ENCODE results near the gene AIG1.

Gene AIG1

GRCh38 chr6:143376375-143376774 is 315.7 kb downstream of the AIG1 start:
- Mint-ChIP-seq H3K27me3 (peaks cover 14% of the 10 kb centered on the region), H3K4me3 (no peak overlapping the region), H3K9me3 (peaks cover 3% of the 10 kb centered on the region), H3K36me3 (no peaks in the 10 kb centered on the region), H3K4me1 (no peaks in the 10 kb centered on the region), H3K27ac (no peak overlapping the region)
- DNase-seq = no peak
- CTCF ChIA-PET = interaction anchor here (0.6 kb wide), 1 partner anchor 526 kb away, joined by 3 read pairs; no protein-coding TSS in a partner anchor

- H3K36me3 Mint-ChIP-seq = no peaks in the 10 kb centered on the region
- H3K27me3 Mint-ChIP-seq = peaks cover 12% of the 10 kb centered on the region
- no peak for DNase-seq
- no peak overlapping the region for H3K27ac Mint-ChIP-seq
- H3K4me3 Mint-ChIP-seq = no peak overlapping the region
- peaks cover 3% of the 10 kb centered on the region for H3K9me3 Mint-ChIP-seq
- CTCF ChIA-PET = interaction anchor here (0.6 kb wide), 1 partner anchor 526 kb away, joined by 3 read pairs; no protein-coding TSS in a partner anchor
- H3K4me1 Mint-ChIP-seq = no peaks in the 10 kb centered on the region
These were observed 316.2 kb downstream of the AIG1 start for GRCh38 chr6:143376861-143377260.

GRCh38 chr6:143385636-143386035 is 324.9 kb downstream of the AIG1 start:
- Mint-ChIP-seq H3K27ac (no peak overlapping the region), H3K36me3 (no peaks in the 10 kb centered on the region), H3K27me3 (peaks cover 3% of the 10 kb centered on the region), H3K9me3 (no peaks in the 10 kb centered on the region), H3K4me1 (no peaks in the 10 kb centered on the region), H3K4me3 (no peak overlapping the region)
- no peak for DNase-seq
- CTCF ChIA-PET = no interaction called here

GRCh38 chr6:143390278-143390677 is 329.6 kb downstream of the AIG1 start:
- Mint-ChIP-seq H3K27me3 (peaks cover 3% of the 10 kb centered on the region), H3K4me1 (no peaks in the 10 kb centered on the region), H3K36me3 (no peaks in the 10 kb centered on the region), H3K27ac (no peak overlapping the region), H3K9me3 (no peaks in the 10 kb centered on the region), H3K4me3 (no peak overlapping the region)
- no peak for DNase-seq
- CTCF ChIA-PET = no interaction called here

All from activated naive CD4-positive, alpha-beta T cell treated with anti-CD3 and anti-CD28 coated beads, Interleukin-2, amount 10 ng/mL, durations not matched to agents 7 days and 5 days (primary cell).